Endodermal cell (in vitro differentiated cells): ENCODE results near the gene SRPRB. TPM values are rescaled to one million over a fixed set of nuclear protein-coding genes. Genes with fewer than 3 reads are reported as not detected.
A peak's percentile ranks its signal among the peaks of the same experiment; 100 is the strongest.

Experiments
- DNase-seq: peaks from one replicate; pipeline ENCODE4 v3.0.0-alpha.2; 2017
- H3K27ac ChIP-seq: 2 replicates; pipeline ENCODE4 v1.5.1; 2013; ENCODE audit warnings: mild to moderate bottlenecking, low read depth, low read length, moderate library complexity
- H3K27me3 ChIP-seq: 2 replicates; pipeline ENCODE4 v1.6.1; 2013; ENCODE audit warnings: mild to moderate bottlenecking, low read length, moderate library complexity; ENCODE audit not compliant: insufficient read depth, control insufficient read depth, poor library complexity, severe bottlenecking
- H3K36me3 ChIP-seq: 2 replicates; pipeline ENCODE4 v1.7.0; 2013; ENCODE audit warnings: mild to moderate bottlenecking, low read length, moderate library complexity; ENCODE audit not compliant: control insufficient read depth, insufficient read depth
- H3K4me1 ChIP-seq: one replicate; pipeline ENCODE4 v1.7.0; 2013; ENCODE audit warnings: low read length; ENCODE audit not compliant: control insufficient read depth, insufficient read depth
- H3K4me3 ChIP-seq: 2 replicates; pipeline ENCODE4 v1.5.1; 2013; ENCODE audit warnings: mild to moderate bottlenecking, low read length, moderate library complexity
- H3K9ac ChIP-seq: 2 replicates; pipeline ENCODE4 v1.6.1; 2013; ENCODE audit warnings: mild to moderate bottlenecking, low read length, moderate library complexity; ENCODE audit not compliant: poor library complexity, severe bottlenecking; ENCODE audit errors: extremely low read depth
- H3K9me3 ChIP-seq: 2 replicates; pipeline ENCODE4 v1.6.1; 2013; ENCODE audit warnings: mild to moderate bottlenecking, low read length, moderate library complexity; ENCODE audit not compliant: control insufficient read depth
- H3K27ac Mint-ChIP-seq: 2 replicates; pipeline ENCODE4 v1.8.0; 2020; ENCODE audit warnings: mixed read lengths
- H3K27me3 Mint-ChIP-seq: 2 replicates; pipeline ENCODE4 v1.8.0; 2021; ENCODE audit warnings: mild to moderate bottlenecking, mixed read lengths; ENCODE audit not compliant: insufficient read depth
- H3K36me3 Mint-ChIP-seq: 2 replicates; pipeline ENCODE4 v1.8.0; 2020; ENCODE audit warnings: low read depth, mixed read lengths
- H3K4me1 Mint-ChIP-seq: 2 replicates; pipeline ENCODE4 v1.8.0; 2020; ENCODE audit warnings: mixed read lengths
- H3K4me3 Mint-ChIP-seq: 2 replicates; pipeline ENCODE4 v1.8.0; 2020; ENCODE audit warnings: mild to moderate bottlenecking, moderate library complexity, mixed read lengths
- H3K9me3 Mint-ChIP-seq: 2 replicates; pipeline ENCODE4 v1.8.0; 2020; ENCODE audit warnings: mild to moderate bottlenecking, mixed read lengths
- WGBS, 2 experiments: methylation state at CpG; one replicate each; pipeline versions ENCODE4 v1.1.5 to v1.1.7; 2013; ENCODE audit warnings: missing lambda C conversion rate in 2 of 2, mixed read lengths in 1 of 2; ENCODE audit not compliant: insufficient coverage in 1 of 2, insufficient read length in 1 of 2; 5-methylcytosine and 5-hydroxymethylcytosine counted together
- total RNA-seq, 2 donors: library from RNA; stranded (reverse); fragmentation: NEBNext Ultra II Directional in 1 of 2; extraction: Animal tissue kit (Norgen Biotek cat#: 25700) in 1 of 2; gene quantifications; 2 replicates in 1 of 2; 3 replicates in 1 of 2; pipeline ENCODE4 v1.2.1, GENCODE V29; 2021
- TF ChIP-seq, protein P1 (sequence below): fragments of 200-600 bp; sonication (generic); conservative IDR thresholded peaks from 2 replicates; pipeline ENCODE4 v1.5.0; 2021; ENCODE audit warnings: antibody characterized with exemption, mild to moderate bottlenecking

SRPRB gene
- total RNA-seq, 2 donors from 2014 or later, result 26.1 to 33.6 TPM

GRCh38 chr3:133835418-133835743 is 29.8 kb downstream of the SRPRB start:
- DNase-seq, result peak; percentile 7
- H3K4me1 Mint-ChIP-seq, result no peaks in the 10 kb centered on the region
- H3K9ac ChIP-seq, result no peak overlapping the region
- WGBS, 2 experiments, result 91 to 95% methylated on average over 2 to 3 of the region's 3 CpGs
- no peak overlapping the region for H3K27ac Mint-ChIP-seq
- no peak overlapping the region for H3K4me3 ChIP-seq
- H3K36me3 Mint-ChIP-seq, result no peaks in the 10 kb centered on the region
- no peaks in the 10 kb centered on the region for H3K9me3 ChIP-seq
- no peaks in the 10 kb centered on the region for H3K9me3 Mint-ChIP-seq
- H3K27ac ChIP-seq, result no peak overlapping the region
- H3K27me3 ChIP-seq, result no peaks in the 10 kb centered on the region
- H3K4me3 Mint-ChIP-seq, result no peak overlapping the region
- no peaks in the 10 kb centered on the region for H3K27me3 Mint-ChIP-seq
- H3K4me1 ChIP-seq, result no peaks in the 10 kb centered on the region
- no peaks in the 10 kb centered on the region for H3K36me3 ChIP-seq
- TF ChIP-seq, protein P1, sequence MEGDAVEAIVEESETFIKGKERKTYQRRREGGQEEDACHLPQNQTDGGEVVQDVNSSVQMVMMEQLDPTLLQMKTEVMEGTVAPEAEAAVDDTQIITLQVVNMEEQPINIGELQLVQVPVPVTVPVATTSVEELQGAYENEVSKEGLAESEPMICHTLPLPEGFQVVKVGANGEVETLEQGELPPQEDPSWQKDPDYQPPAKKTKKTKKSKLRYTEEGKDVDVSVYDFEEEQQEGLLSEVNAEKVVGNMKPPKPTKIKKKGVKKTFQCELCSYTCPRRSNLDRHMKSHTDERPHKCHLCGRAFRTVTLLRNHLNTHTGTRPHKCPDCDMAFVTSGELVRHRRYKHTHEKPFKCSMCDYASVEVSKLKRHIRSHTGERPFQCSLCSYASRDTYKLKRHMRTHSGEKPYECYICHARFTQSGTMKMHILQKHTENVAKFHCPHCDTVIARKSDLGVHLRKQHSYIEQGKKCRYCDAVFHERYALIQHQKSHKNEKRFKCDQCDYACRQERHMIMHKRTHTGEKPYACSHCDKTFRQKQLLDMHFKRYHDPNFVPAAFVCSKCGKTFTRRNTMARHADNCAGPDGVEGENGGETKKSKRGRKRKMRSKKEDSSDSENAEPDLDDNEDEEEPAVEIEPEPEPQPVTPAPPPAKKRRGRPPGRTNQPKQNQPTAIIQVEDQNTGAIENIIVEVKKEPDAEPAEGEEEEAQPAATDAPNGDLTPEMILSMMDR, result no peak

DNA sequence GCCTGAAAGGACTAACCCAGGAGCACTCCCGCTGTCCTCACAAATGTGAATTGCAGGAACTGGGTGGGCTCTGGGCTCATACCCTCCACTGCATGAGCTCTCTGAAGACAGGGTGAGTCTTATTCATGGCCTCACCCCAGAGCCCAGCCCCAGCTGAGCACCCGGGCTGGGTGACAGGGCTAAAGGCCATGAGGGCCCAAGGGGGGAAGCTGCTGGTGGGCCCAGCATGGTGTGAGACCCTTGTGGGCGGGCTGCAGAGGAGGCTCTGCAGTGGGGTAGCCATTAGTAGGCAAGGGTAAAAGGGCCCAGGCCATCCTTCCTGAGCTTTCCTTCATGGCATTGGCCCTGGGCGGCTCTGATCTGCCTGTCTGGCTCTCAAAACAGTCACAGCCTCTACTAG is 30.3 kb downstream of the SRPRB start:
- Mint-ChIP-seq H3K9me3 (no peaks in the 10 kb centered on the region), H3K36me3 (no peaks in the 10 kb centered on the region), H3K27ac (no peak overlapping the region), H3K27me3 (no peaks in the 10 kb centered on the region), H3K4me1 (no peaks in the 10 kb centered on the region), H3K4me3 (no peak overlapping the region)
- H3K27ac ChIP-seq, result no peak overlapping the region
- no peaks in the 10 kb centered on the region for H3K4me1 ChIP-seq
- H3K9ac ChIP-seq, result no peak overlapping the region
- DNase-seq, result peak; percentile 28
- H3K36me3 ChIP-seq, result no peaks in the 10 kb centered on the region
- no peak overlapping the region for H3K4me3 ChIP-seq
- TF ChIP-seq, protein P1, result no peak
- 67 to 69% methylated on average over 3 to 4 of the region's 4 CpGs for WGBS, 2 experiments
- no peaks in the 10 kb centered on the region for H3K27me3 ChIP-seq
- H3K9me3 ChIP-seq, result no peaks in the 10 kb centered on the region

- Histone ChIP-seq H3K27me3 (no peaks in the 10 kb centered on the region), H3K4me1 (no peaks in the 10 kb centered on the region), H3K9ac (no peak overlapping the region), H3K4me3 (no peak overlapping the region), H3K9me3 (no peaks in the 10 kb centered on the region), H3K27ac (no peak overlapping the region), H3K36me3 (no peaks in the 10 kb centered on the region)
- peak; percentile 30 for DNase-seq
- H3K27ac Mint-ChIP-seq, result no peak overlapping the region
- H3K4me1 Mint-ChIP-seq, result no peaks in the 10 kb centered on the region
- TF ChIP-seq, protein P1, result no peak
- H3K4me3 Mint-ChIP-seq, result no peak overlapping the region
- no peaks in the 10 kb centered on the region for H3K9me3 Mint-ChIP-seq
- 88 to 92% methylated on average over 3 to 6 of the region's 6 CpGs for WGBS, 2 experiments
- no peaks in the 10 kb centered on the region for H3K36me3 Mint-ChIP-seq
- no peaks in the 10 kb centered on the region for H3K27me3 Mint-ChIP-seq
These were observed 31.0 kb downstream of the SRPRB start for GRCh38 chr3:133836497-133837158.
